ENCODE data around the gene SMIM8.

SMIM8 gene

DNA sequence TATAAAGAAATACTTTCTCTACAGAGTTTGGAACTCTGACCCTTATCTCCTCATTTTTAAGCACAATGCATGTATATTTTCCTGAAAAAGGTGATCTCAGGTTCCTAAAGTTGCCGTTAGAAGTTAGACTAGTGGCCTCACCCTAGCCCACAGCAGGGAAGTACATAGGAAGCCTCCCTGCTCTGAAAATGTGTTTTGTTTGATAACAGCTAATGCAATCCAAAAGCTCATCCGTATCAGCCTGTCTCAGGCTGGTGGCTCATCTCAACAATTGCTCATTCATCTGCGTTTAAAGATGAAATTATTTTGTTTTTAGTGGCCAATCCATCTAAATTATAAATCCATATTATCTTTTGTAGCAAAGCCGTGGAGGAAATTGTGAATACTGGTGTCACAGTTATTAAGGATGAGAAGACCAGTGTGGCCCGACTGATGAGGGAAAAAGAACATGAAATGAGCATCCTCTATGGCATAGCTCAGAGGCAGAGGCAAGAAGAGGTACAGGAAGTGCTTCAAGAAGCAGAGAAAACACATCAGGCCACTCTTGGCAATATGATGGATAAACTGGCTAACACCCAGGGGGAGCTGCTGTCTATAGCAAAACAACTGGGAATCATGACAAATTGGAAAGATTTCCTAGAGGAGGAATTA, 42.3 kb downstream of the SMIM8 start:
- Histone ChIP-seq H3K4me2 (ENCODE audit: low read length) (no peak overlapping the region), H3K27ac (ENCODE audit: low read depth, low read length, poor library complexity, severe bottlenecking) (no peak overlapping the region), H3K4me1 (ENCODE audit: insufficient read depth, low read length, severe bottlenecking) (no peaks in the 10 kb centered on the region), H3K79me2 (ENCODE audit: insufficient read depth, low read length) (no peaks in the 10 kb centered on the region), H3F3A (ENCODE audit: insufficient read depth, low read length) (no peaks in the 10 kb centered on the region), H3K9ac (ENCODE audit: low read length) (no peak overlapping the region), H3K27me3 (ENCODE audit: insufficient read depth, low read length) (no peaks in the 10 kb centered on the region), H3K36me3 (ENCODE audit: insufficient read depth, low read length) (no peaks in the 10 kb centered on the region), H3K4me3 (ENCODE audit: low read depth, low read length, poor library complexity, severe bottlenecking) (no peak overlapping the region), H2AFZ (ENCODE audit: low read length) (no peak overlapping the region), H3K9me3 (ENCODE audit: low read length) (0 out of 2 replicates have a peak, but pooled peaks cover 6% of the 10 kb centered on the region), H4K20me1 (ENCODE audit: insufficient read depth, low read length) (no peaks in the 10 kb centered on the region), H3K9me2 (ENCODE audit: low read depth, low read length) (no peaks in the 10 kb centered on the region)
- no peak for TF ChIP-seq EZH2 (IDR thresholded peaks at IDR 0.05; ENCODE audit: borderline replicate concordance, low read length)
- TF ChIP-seq, protein P1, sequence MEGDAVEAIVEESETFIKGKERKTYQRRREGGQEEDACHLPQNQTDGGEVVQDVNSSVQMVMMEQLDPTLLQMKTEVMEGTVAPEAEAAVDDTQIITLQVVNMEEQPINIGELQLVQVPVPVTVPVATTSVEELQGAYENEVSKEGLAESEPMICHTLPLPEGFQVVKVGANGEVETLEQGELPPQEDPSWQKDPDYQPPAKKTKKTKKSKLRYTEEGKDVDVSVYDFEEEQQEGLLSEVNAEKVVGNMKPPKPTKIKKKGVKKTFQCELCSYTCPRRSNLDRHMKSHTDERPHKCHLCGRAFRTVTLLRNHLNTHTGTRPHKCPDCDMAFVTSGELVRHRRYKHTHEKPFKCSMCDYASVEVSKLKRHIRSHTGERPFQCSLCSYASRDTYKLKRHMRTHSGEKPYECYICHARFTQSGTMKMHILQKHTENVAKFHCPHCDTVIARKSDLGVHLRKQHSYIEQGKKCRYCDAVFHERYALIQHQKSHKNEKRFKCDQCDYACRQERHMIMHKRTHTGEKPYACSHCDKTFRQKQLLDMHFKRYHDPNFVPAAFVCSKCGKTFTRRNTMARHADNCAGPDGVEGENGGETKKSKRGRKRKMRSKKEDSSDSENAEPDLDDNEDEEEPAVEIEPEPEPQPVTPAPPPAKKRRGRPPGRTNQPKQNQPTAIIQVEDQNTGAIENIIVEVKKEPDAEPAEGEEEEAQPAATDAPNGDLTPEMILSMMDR (IDR thresholded peaks at IDR 0.05; ENCODE audit: low read length) = no peak

DNA sequence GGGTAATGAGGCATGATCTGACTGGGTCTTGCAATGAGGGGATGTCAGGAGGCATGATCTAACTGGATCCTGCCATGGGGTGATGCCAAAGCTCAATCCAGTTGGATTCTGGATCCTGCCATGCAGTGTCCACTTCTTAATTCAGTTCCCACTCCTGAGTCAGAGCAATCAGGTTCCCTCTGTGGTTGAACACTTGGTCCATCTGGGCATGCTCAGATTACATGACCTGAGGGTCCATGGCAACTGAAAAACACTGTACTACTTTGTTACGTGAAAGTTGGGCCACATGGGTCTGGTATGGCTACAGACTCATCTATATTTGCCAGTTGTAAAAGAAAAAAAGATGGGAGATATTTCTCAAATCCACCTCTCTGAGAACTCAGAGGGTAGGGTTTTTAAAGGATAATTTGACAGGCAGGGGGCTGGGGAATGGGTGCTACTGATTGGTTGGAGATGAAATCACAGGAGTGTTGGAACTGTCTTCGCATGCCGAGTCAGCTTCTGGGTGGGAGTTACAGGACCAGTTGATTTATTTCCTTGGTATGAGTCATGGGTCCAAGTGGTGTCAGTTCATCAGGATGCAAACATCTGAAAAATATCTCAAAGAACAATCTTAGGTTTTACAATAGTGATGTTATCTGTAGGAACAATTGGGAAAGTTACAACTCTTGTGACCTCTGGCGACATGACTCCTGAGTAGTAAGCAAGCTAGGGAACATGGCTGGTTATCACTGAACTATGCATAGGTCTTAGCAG, 43.9 kb downstream of the SMIM8 start:
- Histone ChIP-seq H3K4me2 (ENCODE audit: low read length) (no peak overlapping the region), H2AFZ (ENCODE audit: low read length) (no peak overlapping the region), H3F3A (ENCODE audit: insufficient read depth, low read length) (no peaks in the 10 kb centered on the region), H3K9me3 (ENCODE audit: low read length) (0 out of 2 replicates have a peak, but pooled peaks cover 6% of the 10 kb centered on the region), H3K4me1 (ENCODE audit: insufficient read depth, low read length, severe bottlenecking) (no peaks in the 10 kb centered on the region), H3K36me3 (ENCODE audit: insufficient read depth, low read length) (no peaks in the 10 kb centered on the region), H3K4me3 (ENCODE audit: low read depth, low read length, poor library complexity, severe bottlenecking) (no peak overlapping the region), H3K27ac (ENCODE audit: low read depth, low read length, poor library complexity, severe bottlenecking) (no peak overlapping the region), H3K27me3 (ENCODE audit: insufficient read depth, low read length) (no peaks in the 10 kb centered on the region), H3K79me2 (ENCODE audit: insufficient read depth, low read length) (no peaks in the 10 kb centered on the region), H3K9me2 (ENCODE audit: low read depth, low read length) (no peaks in the 10 kb centered on the region), H4K20me1 (ENCODE audit: insufficient read depth, low read length) (no peaks in the 10 kb centered on the region), H3K9ac (ENCODE audit: low read length) (no peak overlapping the region)
- TF ChIP-seq EZH2 (IDR thresholded peaks at IDR 0.05; ENCODE audit: borderline replicate concordance, low read length) = no peak
- TF ChIP-seq, protein P1 (IDR thresholded peaks at IDR 0.05; ENCODE audit: low read length) = no peak

DNA sequence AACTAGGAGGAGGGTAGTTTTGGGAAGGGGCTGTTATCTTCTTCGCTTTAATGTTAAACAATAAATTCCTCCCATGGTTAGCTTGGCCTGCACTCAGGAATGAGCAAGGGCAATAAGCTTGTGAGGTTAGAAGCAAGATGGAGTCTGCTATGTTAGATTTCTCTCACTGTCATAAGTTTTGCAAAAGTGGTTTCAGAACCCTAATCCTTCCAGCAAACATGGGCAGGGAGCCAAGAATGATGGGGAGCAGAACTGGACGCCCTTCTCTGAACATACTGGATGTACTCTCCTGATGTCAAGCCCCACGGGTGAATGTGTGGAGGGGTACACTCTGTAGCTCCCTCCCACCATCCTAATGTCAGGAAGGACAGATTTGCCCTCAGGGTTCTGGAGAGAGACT, 44.5 kb downstream of the SMIM8 start:
- Histone ChIP-seq H3K4me2 (ENCODE audit: low read length) (no peak overlapping the region), H3K9me2 (ENCODE audit: low read depth, low read length) (no peaks in the 10 kb centered on the region), H3F3A (ENCODE audit: insufficient read depth, low read length) (no peaks in the 10 kb centered on the region), H3K9ac (ENCODE audit: low read length) (no peak overlapping the region), H2AFZ (ENCODE audit: low read length) (no peak overlapping the region), H3K9me3 (ENCODE audit: low read length) (0 out of 2 replicates have a peak, but pooled peaks cover 6% of the 10 kb centered on the region), H3K4me3 (ENCODE audit: low read depth, low read length, poor library complexity, severe bottlenecking) (no peak overlapping the region), H3K27me3 (ENCODE audit: insufficient read depth, low read length) (no peaks in the 10 kb centered on the region), H3K79me2 (ENCODE audit: insufficient read depth, low read length) (no peaks in the 10 kb centered on the region), H3K4me1 (ENCODE audit: insufficient read depth, low read length, severe bottlenecking) (no peaks in the 10 kb centered on the region), H3K27ac (ENCODE audit: low read depth, low read length, poor library complexity, severe bottlenecking) (no peak overlapping the region), H4K20me1 (ENCODE audit: insufficient read depth, low read length) (no peaks in the 10 kb centered on the region), H3K36me3 (ENCODE audit: insufficient read depth, low read length) (no peaks in the 10 kb centered on the region)
- TF ChIP-seq, protein P1 (IDR thresholded peaks at IDR 0.05; ENCODE audit: low read length) = no peak
- TF ChIP-seq EZH2 (IDR thresholded peaks at IDR 0.05; ENCODE audit: borderline replicate concordance, low read length) = no peak

Data from OCI-LY1 (cell line).